Neural cell (in vitro differentiated cells): Measurements from ENCODE around the gene FBLN7. TPM values are rescaled to one million over a fixed set of nuclear protein-coding genes. Genes with fewer than 3 reads are reported as not detected.

ENCODE experiments used
- H2AFZ ChIP-seq: fragments of 200-600, 300-800 bp; sonication (generic), shearing (Covaris generic); 2 replicates; pipeline ENCODE4 v1.6.0; 2014; ENCODE audit warnings: low read depth, mild to moderate bottlenecking, antibody characterized with exemption, low read length, moderate library complexity
- H3F3A ChIP-seq: fragments of 200-600 bp; shearing (Covaris generic); 2 replicates; pipeline ENCODE4 v1.6.1; 2016; ENCODE audit warnings: mild to moderate bottlenecking, moderate library complexity, mixed read lengths, antibody characterized with exemption, low read length; ENCODE audit not compliant: insufficient read depth, poor library complexity, severe bottlenecking
- H3K27ac ChIP-seq: fragments of 200-600, 300-800 bp; sonication (generic), shearing (Covaris generic); 2 replicates; pipeline ENCODE4 v1.5.1; 2014; ENCODE audit warnings: mild to moderate bottlenecking, low read length, moderate library complexity
- H3K27me3 ChIP-seq: fragments of 300-800, 200-600 bp; sonication (generic), shearing (Covaris generic); 2 replicates; pipeline ENCODE4 v1.6.0; 2014; ENCODE audit warnings: mild to moderate bottlenecking, low read depth, low read length, moderate library complexity; ENCODE audit not compliant: insufficient read depth
- H3K36me3 ChIP-seq: fragments of 300-800, 200-600 bp; sonication (generic), shearing (Covaris generic); 2 replicates; pipeline ENCODE4 v1.5.1; 2014; ENCODE audit warnings: mild to moderate bottlenecking, antibody characterized with exemption, low read length, moderate library complexity; ENCODE audit not compliant: insufficient read depth
- H3K4me2 ChIP-seq: fragments of 300-800, 200-600 bp; sonication (generic), shearing (Covaris generic); 2 replicates; pipeline ENCODE4 v1.6.0; 2014; ENCODE audit warnings: mild to moderate bottlenecking, low read length
- H3K4me3 ChIP-seq: fragments of 300-800, 200-600 bp; sonication (generic), shearing (Covaris generic); 2 replicates; pipeline ENCODE4 v1.5.1; 2014; ENCODE audit warnings: mild to moderate bottlenecking, low read length, moderate library complexity
- H3K79me2 ChIP-seq: fragments of 200-600 bp; shearing (Covaris generic); replicated peaks from 2 replicates; pipeline ENCODE4 v1.6.0; 2014; ENCODE audit warnings: mild to moderate bottlenecking, low read length, moderate library complexity; ENCODE audit not compliant: insufficient read depth
- H3K9ac ChIP-seq: fragments of 300-800, 200-600 bp; sonication (generic), shearing (Covaris generic); 2 replicates; pipeline ENCODE4 v1.6.1; 2016; ENCODE audit warnings: mild to moderate bottlenecking, low read length, mixed read lengths
- H3K9me2 ChIP-seq: fragments of 200-600 bp; shearing (Covaris generic); 2 replicates; pipeline ENCODE4 v1.6.1; 2016; ENCODE audit warnings: mild to moderate bottlenecking, low read length, mixed read lengths; ENCODE audit not compliant: insufficient read depth
- H3K9me3 ChIP-seq: fragments of 200-600, 300-800 bp; sonication (generic), shearing (Covaris generic); 2 replicates; pipeline ENCODE4 v1.6.1; 2016; ENCODE audit warnings: mild to moderate bottlenecking, mixed run types, low read length, moderate library complexity, mixed read lengths
- H4K20me1 ChIP-seq: fragments of 200-600 bp; shearing (Covaris generic); 2 replicates; pipeline ENCODE4 v1.6.1; 2016; ENCODE audit warnings: mild to moderate bottlenecking, mixed run types; ENCODE audit not compliant: insufficient read depth
- CTCF ChIP-seq: fragments of 450-650 bp; IDR thresholded peaks from 2 replicates; pipeline ENCODE4 v1.5.1; 2014; ENCODE audit warnings: antibody characterized with exemption, mild to moderate bottlenecking, moderate library complexity; ENCODE audit not compliant: poor library complexity, severe bottlenecking
- EP300 ChIP-seq: fragments of 450-650 bp; conservative IDR thresholded peaks from 2 replicates; pipeline ENCODE4 v1.6.1; 2014; ENCODE audit warnings: antibody characterized with exemption, mild to moderate bottlenecking, moderate library complexity; ENCODE audit not compliant: poor library complexity, severe bottlenecking
- EZH2 ChIP-seq: fragments of 200-600, 300-800 bp; shearing (Covaris generic), sonication (generic); IDR thresholded peaks from 2 replicates; pipeline ENCODE4 v1.6.1; 2014; ENCODE audit warnings: antibody characterized with exemption, low read length, borderline replicate concordance, mild to moderate bottlenecking; ENCODE audit not compliant: insufficient read depth, poor library complexity, severe bottlenecking
- MXI1 ChIP-seq: fragments of 450-650 bp; conservative IDR thresholded peaks from 2 replicates; pipeline ENCODE4 v1.6.1; 2014; ENCODE audit warnings: antibody characterized with exemption, mild to moderate bottlenecking; ENCODE audit not compliant: poor library complexity, severe bottlenecking
- POLR2AphosphoS5 ChIP-seq: IDR thresholded peaks from 2 replicates; pipeline ENCODE4 v1.6.1; 2012
- RAD21 ChIP-seq: fragments of 450-650 bp; conservative IDR thresholded peaks from 2 replicates; pipeline ENCODE4 v1.6.1; 2014; ENCODE audit warnings: antibody characterized with exemption, mild to moderate bottlenecking, moderate library complexity
- REST ChIP-seq: IDR thresholded peaks from 2 replicates; pipeline ENCODE4 v1.6.1; 2012; ENCODE audit warnings: borderline replicate concordance
- SMC3 ChIP-seq: fragments of 450-650 bp; conservative IDR thresholded peaks from 2 replicates; pipeline ENCODE4 v1.6.1; 2014; ENCODE audit warnings: antibody characterized with exemption, mild to moderate bottlenecking, moderate library complexity; ENCODE audit not compliant: poor library complexity
- TAF1 ChIP-seq: IDR thresholded peaks from 2 replicates; pipeline ENCODE4 v1.6.1; 2012; ENCODE audit warnings: low read depth
- polyA plus RNA-seq: library from polyadenylated mRNA; depleted of rRNA; stranded (reverse); fragments of >200 nt; gene quantifications from 2 replicates; pipeline ENCODE4 v1.2.3, GENCODE V29; 2014

Gene FBLN7
- polyA plus RNA-seq, 1 donor from 2014 or later, result not detected

GRCh38 chr2:112183327-112184025, 45.3 kb downstream of the FBLN7 start:
- H3K79me2 ChIP-seq, result no peaks in the 10 kb centered on the region
- no peaks in the 10 kb centered on the region for H3K27me3 ChIP-seq
- no peaks in the 10 kb centered on the region for H4K20me1 ChIP-seq
- no peak overlapping the region for H2AFZ ChIP-seq
- H3K9me2 ChIP-seq, result no peaks in the 10 kb centered on the region
- no peaks in the 10 kb centered on the region for H3F3A ChIP-seq
- H3K4me2 ChIP-seq, result no peak overlapping the region
- H3K9ac ChIP-seq, result no peak overlapping the region
- no peak for TF ChIP-seq MXI1
- no peak for TF ChIP-seq SMC3
- no peak for TF ChIP-seq EZH2
- no peak for TF ChIP-seq CTCF
- no peak for TF ChIP-seq EP300
- TF ChIP-seq REST, result no peak
- TF ChIP-seq POLR2AphosphoS5, result no peak
- no peak for TF ChIP-seq TAF1
- no peak for TF ChIP-seq RAD21
- peaks cover 3% of the 10 kb centered on the region for H3K9me3 ChIP-seq
- no peak overlapping the region for H3K4me3 ChIP-seq
- H3K36me3 ChIP-seq, result no peaks in the 10 kb centered on the region
- no peak overlapping the region for H3K27ac ChIP-seq

GRCh38 chr2:112184121-112184520, 45.9 kb downstream of the FBLN7 start:
- Histone ChIP-seq H3K36me3 (no peaks in the 10 kb centered on the region), H3K27ac (no peak overlapping the region), H3K9me2 (no peaks in the 10 kb centered on the region), H3K79me2 (no peaks in the 10 kb centered on the region), H3F3A (no peaks in the 10 kb centered on the region), H3K4me3 (no peak overlapping the region), H3K27me3 (no peaks in the 10 kb centered on the region), H4K20me1 (no peaks in the 10 kb centered on the region), H2AFZ (no peak overlapping the region), H3K9ac (no peak overlapping the region), H3K4me2 (no peak overlapping the region), H3K9me3 (peaks cover 3% of the 10 kb centered on the region)
- TF ChIP-seq SMC3 (no peak), EP300 (no peak), POLR2AphosphoS5 (no peak), CTCF (no peak), MXI1 (no peak), REST (no peak), RAD21 (no peak), EZH2 (no peak), TAF1 (no peak)
